HuH-7.5 (cell line): ENCODE results near the gene MRTFA.
"Not testable (repeated sequence)": the region's sequence is repeated elsewhere in the genome, so short reads cannot be mapped to it uniquely, and the experiment has no call there.

ENCODE experiments used
- DNase-seq: peaks from one replicate; pipeline ENCODE4 v3.0.0; 2011; ENCODE audit warnings: low spot score

The MRTFA gene

GRCh38 chr22:40659166-40659565, 22.6 kb upstream of the MRTFA start:
- no peak for DNase-seq

DNA sequence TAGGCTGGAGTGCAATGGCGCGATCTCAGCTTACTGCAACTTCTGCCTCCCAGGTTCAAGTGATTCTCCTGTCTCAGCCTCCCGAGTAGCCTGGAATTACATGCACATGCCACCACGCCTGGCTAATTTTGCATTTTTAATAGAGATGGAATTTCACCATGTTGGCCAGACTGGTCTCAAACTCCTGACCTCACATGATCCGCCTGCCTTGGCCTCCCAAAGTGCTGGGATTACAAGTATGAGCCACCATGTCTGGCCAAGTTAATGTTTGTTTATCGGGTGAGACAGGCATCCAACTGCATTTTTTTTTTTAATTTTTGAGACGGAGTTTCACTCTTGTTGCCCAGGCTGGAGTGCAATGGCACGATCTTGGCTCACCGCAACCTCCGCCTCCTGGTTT, 20.1 kb upstream of the MRTFA start:
- DNase-seq: not testable (repeated sequence)

DNA sequence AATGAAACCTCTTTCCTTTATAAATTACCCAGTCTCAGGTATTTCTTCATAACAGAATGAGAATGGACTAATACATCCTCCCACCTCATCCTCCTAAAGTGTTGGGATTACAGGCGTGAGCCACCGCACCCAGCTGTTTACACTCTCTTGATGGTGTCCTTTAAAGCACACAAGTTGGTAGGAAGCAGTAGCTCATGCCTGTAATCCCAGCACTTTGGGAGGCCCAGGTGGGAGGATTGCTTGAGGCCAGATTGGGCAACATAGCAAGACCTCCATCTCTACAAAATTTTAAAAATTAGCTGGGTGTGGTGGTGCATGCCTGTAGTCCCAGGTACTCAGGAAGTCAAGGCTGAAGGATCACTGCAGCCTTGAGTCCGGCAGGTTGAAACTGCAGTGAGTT, 19.4 kb upstream of the MRTFA start:
- DNase-seq: not testable (repeated sequence)

- no peak for DNase-seq
These were observed 18.1 kb upstream of the MRTFA start for GRCh38 chr22:40654522-40655167.

GRCh38 chr22:40653361-40653760, 16.8 kb upstream of the MRTFA start:
- no peak for DNase-seq

DNA sequence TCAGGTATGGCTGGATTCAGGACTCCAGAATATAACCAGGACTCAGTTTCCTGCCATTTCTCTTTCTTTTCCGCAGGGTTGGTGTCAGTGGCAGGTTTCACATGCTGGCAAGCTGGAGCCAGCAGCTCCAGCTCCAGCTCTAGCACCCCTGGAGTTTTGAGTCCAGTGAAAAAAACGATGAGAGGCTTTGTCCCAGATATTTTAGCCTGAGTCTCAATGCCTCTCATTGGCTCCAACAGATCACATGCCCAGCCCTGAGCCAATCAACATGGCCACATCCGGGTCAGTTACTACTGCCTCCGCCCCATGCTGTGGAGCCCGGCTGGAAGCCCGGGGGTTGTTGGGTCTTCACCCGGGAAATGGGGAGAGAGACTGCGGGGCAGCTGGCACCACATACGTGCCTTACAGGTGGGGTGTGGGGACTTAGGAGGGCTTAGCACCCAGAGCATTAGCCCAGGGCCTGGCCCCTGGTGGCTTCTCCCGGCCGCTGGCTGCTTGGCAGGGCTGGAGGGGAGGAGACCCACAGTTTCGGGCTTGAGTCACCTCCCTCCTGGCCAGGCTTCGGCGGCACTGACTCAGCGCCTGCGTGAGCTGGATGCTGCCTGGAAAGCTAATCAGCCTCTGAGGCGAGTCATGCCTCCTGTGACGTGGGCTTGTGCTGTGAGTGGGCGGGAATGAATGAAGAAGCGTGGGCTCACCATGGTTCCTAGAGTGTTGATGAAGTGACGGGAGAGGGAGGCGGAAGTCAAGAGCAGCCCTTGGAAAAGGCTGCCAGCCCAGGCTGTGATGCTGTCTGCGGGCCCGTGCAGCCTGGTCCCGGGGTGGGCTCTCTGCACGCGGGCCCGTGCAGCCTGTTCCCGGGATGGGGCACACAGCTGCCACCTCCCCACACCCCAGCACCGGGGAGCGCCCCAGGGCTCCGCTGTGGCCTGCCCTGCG, 15.3 kb upstream of the MRTFA start:
- peak; percentile 84 for DNase-seq

DNA sequence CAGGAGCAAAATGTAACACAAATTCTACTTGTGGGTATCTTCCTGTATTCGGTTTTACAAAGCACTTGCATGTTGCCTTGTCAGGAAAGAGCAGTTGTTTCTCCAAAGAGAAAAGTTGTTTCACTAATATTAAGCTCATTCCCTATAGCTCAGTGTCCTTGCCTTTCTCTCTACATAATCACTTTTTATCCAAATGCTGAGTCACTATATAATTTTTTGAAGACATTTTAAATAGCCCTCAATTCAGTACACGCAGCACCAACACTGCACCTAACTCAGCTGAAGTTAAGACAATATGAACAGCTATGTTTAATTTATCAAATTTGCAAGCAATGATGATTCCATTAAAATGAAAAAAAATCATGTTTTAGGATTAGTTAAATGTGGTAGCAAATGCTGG, 14.5 kb upstream of the MRTFA start:
- no peak for DNase-seq

DNA sequence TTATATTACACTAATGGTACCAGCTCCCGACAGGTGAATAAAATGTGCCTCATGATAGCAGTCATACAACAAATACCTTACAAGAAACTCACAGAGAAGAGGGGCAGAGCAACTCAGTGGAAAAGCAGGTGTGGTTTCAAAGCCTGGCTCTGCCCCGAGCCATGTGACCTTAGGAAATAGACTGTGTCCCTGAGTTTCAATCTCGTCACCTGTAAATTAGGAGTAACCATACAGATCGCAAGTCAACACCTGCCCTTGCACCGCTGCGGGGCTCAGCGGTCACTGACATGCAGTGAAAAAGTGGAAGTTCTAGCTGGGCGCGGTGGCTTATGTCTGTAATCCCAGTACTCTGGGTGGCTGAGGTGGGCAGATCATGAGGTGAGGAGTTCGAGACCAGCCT, 11.9 kb upstream of the MRTFA start:
- no peak for DNase-seq

DNA sequence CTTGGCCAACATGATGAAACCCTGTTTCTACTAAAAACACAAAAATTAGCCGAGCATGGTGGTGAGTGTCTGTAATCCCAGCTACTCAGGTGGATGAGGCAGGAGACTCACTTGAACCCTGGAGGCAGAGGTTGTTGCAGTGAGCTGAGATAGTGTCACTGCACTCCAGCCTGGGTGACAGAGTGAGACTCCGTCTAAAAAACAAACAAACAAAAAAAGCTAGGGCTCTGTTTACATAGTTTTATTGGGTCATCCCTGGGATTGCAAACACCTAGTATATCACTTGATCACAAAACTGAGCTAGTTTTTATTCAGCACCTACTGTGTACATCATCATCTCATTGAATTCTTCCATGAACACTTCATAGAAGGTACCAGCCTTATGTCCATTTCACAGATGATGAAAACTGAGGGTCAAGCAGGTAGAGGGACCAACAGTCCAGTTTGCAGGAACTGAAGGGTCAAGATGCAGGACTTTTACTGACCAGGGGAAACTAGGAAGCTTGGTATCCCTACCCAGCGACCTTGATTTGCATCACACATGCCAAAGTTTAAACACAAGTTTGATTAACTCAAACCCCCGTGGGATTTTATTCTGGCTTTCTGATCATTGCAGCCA, 9.2 kb upstream of the MRTFA start:
- DNase-seq: no peak

DNA sequence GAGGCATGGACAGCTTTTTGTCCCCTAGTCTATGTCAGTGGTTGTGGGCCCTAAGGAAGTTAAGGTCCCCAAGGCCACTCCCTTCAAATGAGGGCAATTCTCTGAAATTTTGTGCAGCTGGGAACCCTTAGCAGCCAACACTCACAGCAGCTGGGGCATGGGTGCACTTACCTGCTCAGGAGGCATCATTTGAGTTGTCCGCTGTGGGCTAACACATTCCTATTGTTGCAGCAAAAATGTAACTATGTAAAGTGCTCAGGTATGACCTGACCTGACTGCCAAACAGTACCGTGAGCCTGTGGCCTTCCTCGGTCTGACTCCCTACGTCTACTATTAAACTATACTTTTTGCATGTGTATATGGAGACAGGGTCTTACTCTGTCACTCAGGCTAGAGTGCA, 5.8 kb upstream of the MRTFA start:
- no peak for DNase-seq

- DNase-seq: no peak
These were observed 4.8 kb upstream of the MRTFA start for GRCh38 chr22:40641269-40641668.

DNA sequence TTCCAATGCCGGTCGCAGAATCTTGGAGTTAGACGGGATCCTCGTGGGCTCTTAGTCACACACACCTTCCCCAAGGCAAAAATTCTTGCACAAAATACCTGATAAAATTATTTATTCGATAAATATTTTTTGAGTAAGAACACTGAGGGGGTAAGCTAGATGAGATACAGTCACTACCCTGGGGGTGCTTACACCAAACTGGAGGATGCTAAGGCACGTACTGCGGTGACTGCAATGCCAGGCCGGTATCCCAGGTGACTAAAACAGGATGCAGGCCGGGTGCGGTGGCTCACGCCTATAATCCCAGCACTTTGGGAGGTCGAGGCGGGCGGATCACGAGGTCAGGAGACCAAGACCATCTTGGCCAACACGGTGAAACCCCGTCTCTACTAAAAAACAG, 1.7 kb upstream of the MRTFA start:
- no peak for DNase-seq

- no peak for DNase-seq
These were observed 948 bp upstream of the MRTFA start for GRCh38 chr22:40637183-40638150.

- DNase-seq: no peak
These were observed 559 bp downstream of the MRTFA start for GRCh38 chr22:40635940-40636379.

DNA sequence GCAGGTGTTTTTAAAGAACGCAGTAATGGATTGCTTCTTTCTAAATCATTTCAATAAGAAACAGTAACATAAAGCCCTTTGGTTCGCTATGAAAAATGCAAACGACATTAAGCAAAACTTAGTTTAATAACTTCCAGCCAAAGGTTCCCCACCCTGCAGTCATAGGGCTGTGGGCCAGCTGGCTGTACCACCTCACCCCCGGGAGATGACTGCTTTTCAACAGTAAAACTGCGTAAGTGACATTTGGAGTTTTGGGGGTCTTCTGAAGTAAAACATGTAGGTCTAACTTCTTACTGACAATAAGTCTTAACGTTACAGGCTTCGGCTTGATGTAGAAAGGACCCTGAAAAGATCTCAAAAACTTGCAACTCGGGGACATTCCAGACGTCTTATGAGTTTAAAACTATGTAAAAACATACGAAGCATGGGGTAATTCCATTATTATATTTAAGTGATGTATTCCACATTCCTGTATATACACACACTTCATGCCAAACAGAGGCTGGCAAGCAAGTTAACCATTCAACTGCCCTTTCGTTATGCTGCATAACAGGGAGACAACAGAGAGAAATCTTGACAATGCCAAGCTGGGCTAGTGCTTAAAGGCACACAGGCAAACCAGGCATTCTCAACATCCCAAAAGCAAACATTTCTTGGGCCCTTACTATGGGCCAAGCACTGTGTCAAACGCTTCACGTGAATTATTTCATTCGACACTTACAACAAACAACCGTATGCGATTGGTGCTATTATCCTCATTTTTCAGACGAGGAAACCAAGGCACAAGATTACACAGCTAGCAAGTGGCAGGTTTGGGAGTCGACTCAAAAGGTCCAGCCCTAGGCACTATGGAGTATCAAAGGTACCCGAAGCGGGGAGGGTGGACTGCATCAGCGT, 1.2 kb downstream of the MRTFA start:
- DNase-seq: no peak

DNA sequence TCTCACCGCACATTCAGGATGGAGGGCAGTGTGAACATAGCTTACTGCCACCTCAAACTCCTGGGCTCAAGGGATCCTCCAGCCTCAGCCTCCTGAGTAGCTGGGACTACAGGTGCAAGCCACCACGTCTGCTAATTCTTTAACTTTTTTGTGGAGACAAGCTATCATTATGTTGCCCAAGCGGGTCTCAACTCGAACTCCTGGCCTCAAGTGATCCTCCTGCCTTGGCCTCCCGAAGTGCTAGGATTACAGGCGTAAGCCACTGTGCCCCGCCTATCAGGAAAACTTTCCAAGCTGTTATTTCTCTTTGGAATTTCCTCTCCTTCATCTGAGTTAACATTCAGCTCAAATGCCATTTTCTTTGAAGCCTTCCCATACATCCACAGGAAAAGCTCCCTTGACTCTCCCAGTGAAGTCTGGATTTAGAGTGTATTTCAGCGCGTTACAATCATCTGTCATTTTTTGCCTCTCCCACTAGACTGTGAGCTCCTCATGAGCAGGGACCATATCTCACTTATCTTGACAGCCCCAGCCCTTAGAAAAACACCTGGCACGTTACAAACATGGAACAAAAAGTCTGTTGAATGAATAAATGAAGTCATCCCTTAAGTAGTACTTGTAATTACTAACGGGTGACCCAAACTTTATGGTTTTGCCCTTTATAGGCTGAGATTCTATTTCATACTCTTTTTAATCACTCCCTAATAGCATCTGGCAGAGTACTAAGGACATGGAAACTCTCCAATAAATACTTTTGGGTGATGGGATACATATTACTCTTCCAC, 2.2 kb downstream of the MRTFA start:
- DNase-seq: no peak

- DNase-seq: no peak
These were observed 3.5 kb downstream of the MRTFA start for GRCh38 chr22:40633036-40633435.

DNA sequence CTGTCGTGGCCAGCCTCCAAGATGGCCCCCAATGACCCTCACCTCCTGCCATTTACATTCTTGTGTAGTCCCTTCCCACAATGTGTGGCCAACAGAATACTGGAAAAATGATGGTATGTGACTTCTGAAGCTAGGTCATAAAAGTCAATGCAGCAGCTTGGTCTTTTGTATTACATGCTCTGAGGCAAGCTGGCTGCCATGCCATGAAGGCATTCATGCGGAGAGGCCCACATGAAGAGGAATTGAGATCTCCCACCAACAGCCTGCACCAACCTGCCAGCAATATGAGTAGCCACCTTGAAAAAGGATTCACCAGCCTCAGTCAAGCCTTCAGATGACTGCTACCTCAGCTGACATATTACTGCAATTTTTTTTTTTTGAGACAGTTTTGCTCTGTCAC, 4.6 kb downstream of the MRTFA start:
- no peak for DNase-seq

GRCh38 chr22:40628354-40629042, 8.0 kb downstream of the MRTFA start:
- no peak for DNase-seq
